GM20431 (cell line): ENCODE measurements around the gene ANKRD17.

ENCODE experiments used
- in situ Hi-C: fragments of 300-500 bp; cut with MseI, MboI; formaldehyde crosslinking; loops from one replicate; pipeline ENCODE4 v1.15.0; 2020; ENCODE audit warnings: low sequenced_read_pairs; ENCODE audit not compliant: unreplicated experiment

The ANKRD17 gene

DNA sequence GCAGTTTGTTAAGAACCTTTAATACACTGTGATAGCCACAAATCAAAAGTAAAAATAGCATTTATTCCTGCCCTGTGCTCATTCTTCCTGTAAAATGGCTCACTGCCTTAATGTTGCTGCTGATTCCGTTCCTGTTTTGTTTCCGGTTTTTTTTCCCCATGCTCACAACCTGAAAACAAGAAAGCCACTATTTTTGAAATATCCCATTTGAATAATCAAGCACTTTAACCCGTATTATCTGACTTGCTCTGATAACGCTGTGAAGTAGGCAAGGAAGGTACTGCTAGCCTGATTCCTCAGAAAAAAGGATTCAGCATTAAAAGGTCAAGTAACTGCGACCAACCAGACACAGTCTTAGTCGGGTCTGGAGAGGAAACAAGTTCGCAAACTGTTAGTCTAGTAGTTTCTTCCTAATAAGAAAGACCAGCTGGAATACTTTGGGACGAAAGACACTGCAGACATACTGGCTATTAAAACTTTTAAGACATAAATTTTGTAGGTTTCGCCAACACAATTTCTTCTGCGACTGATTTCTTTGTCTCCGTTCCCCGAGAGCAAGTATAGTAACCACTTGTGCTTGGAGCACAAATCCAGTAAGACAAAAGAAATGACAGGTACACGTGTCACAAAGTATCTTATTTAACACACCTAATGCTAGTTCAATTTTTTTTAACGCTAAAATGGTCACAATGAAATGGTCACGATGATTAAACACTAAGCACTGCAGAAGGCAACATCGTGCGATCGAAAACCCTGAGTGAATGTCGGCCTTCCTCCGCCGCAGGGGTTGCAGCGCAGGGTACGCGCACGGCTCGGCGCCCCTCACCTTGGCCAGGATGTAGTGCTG, 189.9 kb downstream of the ANKRD17 start:
- in situ Hi-C loops = no loop called here

DNA sequence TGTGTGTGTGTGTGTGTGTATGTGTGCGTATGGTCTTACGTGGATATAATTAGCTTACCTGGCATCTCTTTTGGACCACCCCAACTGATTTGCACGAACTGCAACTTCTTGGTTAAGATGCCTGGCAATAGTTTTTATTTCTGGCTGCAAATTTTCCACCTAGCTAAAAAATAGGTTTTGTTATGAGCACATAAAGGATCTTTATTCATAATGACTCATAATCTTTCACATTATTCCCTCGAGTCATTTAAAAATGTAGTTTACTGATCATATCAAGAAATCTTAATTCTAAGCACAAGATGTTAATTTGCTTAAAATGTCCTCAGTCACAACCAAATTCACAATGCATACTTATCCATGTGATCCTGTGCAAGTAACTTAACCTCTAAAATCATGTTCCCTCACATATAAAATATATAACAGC, 190.6 kb downstream of the ANKRD17 start:
- in situ Hi-C loops = no loop called here

DNA sequence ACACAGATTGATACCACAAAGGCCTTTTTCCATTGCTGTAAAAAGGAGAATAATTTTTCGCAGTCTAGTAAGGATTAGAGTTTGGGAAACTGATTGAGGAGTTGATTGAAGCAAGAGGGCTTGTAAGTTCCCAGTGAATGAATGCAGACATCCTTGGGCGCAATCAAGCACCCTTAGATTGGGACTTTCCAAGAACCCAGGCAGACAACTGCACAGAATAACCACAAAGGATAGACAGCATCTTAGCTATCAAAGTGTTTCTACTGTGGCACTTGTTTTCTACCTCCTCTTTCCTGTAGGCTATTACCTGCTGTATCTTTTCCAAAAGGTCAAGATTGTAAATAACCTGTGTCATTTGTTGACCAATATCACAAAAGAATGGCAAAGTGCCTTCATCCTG, 191.7 kb downstream of the ANKRD17 start:
- in situ Hi-C loops = no loop called here

DNA sequence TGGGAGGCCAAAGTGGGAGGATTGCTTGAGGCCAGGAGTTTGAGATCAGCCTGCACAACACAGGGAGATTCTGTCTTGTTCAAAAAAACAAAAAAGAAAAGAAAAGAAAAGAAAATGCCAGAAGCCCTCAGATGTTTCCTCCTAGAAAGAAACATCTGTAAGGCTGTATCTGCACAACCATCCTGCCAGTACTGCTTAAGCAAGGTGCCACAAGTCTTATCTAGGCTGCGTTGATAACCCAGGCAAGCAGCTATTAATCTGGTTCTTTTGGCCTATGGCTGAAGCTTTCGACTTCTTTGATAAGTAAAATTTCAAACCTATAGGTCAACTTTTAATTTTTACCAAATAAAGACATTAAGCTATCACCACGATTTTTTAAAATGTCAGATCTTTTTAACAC, 192.2 kb downstream of the ANKRD17 start:
- in situ Hi-C loops = no loop called here

DNA sequence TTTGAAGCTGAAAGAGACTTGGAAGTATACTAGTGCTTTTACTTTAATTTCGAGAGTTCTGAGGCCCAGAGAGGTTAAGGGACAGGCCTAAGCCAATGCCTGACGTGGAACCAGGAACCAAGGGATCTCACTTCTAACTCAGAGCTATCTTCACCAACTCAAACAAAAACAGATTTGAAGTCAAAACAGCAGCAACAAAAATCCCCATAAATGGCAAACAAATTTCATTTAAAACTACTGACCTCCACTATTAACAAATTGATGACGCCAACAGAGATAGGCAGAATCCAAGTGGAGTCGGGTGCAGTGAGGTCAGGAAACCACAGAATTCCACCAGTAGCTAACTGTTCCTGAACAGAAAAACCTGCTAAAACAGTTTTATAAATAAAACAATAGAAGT, 194.1 kb downstream of the ANKRD17 start:
- in situ Hi-C loops = no loop called here

DNA sequence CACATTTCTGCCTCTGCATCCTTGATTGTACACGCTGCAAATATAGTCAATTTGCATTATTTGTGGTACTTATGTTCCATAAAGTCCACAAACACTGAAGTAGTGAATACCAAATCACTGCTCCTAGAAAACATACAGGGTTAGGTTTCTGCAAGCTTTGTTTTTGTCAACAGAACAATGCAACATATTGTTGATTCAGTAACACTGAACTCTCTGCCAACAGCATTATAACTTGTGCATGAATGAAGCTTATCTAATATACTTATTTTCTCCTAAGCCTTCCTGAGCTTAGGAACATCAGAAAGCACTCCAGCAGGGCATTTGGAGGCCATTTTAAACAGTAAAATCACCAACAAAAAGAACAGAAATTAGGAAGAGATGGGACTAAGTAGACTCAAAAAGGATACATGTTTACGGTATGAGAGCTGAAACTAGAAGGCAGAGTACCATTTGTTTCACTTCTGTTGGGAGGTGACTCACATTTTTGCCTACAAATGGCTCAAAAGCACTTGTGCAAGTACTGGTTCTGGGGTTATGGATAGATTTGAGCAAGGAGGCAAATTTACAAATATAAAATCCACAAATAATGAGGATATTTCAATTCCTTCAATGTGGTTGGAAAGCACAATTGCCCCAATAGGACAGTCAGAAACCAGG, 203.2 kb downstream of the ANKRD17 start:
- in situ Hi-C loops = no loop called here

DNA sequence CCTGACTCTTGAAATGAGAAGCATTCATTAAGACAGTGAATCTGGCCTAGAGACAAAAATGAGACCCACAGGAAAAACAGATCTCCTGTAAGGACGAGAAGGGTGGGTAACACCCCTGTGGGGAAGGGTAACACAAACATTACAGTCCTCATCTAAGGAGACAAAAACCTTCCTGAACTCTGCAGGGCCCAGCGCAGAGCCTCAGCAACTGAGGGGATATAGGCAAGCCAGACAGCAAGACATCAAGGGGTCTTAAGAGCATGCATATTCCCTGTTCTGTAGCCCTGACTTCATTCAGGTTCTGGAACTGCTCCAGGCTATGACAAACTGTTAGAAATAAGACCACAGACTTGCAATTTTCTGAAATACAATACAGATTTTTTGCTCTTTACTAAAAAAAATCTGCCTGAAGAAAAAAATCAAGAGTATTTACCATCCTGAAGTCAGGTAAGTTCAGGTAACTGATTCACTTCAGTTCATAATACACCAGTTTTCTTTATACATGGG, 204.6 kb downstream of the ANKRD17 start:
- in situ Hi-C loops = no loop called here

DNA sequence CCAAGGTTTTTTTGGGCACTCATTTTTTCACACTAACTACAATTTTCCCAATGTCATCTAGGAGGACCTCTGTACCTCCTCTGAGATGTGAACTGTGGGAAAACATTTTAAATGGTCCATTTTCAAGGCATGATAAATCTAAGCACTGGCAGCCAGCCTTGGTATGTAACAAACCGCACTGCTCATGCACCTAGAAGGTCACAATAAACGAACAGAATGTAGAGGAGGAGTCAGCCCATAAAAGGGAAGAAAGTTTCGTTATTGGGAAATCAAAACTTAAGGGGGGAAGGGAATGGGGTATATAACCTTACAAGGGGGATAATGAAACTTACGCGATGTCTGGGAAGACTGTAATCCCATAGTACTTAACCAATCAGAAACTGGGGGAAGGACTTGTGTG, 205.5 kb downstream of the ANKRD17 start:
- in situ Hi-C loops = no loop called here

DNA sequence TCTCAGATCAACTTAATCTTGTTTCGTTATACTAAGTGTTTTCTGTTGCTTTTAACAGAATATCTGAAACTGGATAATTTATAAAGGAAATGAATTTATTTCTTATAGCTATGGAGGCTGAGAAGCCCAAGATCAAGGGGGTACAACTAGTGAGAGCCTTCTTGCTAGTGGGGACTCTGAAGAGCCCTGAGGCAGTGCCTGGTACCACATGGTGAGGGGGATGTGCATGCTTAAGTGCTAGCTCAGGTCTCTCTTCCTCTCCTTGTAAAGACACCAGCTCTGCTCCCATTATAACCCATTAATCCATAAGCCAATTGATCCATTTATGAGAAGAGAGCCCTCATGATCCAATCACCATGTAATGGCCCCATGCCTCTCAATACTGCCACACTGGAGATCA, 207.0 kb downstream of the ANKRD17 start:
- in situ Hi-C loops = no loop called here

DNA sequence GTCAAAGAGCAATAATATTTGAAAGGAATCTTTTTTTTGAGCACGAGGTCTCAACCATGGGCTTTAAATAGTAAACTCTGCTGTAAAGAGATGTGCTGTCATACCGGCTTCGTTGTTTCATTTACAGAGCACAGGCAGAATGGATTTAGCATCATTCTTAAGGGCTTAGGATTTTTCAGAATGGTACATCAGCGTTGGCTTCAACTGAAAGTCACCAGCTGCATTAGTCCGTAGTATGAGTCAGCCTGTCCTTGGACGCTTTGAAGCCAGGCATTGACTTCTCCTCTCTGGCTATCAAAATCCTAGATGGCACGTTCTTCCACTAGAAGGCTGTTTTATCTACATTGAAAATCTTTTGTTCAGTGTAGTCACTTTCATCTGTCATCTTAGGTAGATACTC, 212.7 kb downstream of the ANKRD17 start:
- in situ Hi-C loops = no loop called here

DNA sequence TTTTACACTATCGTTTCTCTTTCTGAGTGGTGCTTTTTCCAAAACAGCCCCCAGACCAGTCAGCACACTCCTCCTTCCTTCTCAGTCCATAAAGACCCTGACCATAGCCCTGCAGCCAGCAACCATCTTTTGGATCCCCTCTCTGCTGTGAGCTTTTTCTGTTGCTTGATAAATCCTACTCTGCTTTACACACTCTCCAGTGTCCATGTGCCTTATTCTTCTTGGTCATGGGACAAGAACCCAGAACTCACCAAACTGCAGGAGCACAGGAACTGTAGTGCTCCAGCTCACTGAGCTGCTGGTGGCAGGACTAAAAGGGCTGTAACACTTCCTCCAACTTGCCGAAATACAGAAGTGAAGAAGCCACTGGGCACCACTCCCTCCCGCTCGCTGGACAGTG, 221.5 kb downstream of the ANKRD17 start:
- in situ Hi-C loops = no loop called here

DNA sequence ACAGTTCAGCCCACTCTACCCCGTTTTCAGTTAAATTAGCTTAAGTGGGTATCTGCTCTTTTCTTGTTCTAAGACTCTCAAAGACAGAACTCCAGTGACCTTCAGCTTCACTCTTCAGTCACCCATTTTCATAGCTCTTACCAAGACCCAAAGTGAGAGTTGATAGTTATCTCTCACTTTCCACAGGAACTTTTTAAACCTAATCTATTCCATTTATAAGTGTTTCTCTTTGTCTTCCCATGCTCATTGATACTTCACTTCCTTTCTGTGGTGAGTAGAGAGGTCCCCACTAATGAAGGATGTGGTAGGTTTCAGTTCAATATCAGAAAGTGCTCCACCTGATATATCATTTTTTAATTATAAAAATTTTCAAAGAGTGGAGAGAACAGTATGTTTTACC, 222.5 kb downstream of the ANKRD17 start:
- in situ Hi-C loops = no loop called here

DNA sequence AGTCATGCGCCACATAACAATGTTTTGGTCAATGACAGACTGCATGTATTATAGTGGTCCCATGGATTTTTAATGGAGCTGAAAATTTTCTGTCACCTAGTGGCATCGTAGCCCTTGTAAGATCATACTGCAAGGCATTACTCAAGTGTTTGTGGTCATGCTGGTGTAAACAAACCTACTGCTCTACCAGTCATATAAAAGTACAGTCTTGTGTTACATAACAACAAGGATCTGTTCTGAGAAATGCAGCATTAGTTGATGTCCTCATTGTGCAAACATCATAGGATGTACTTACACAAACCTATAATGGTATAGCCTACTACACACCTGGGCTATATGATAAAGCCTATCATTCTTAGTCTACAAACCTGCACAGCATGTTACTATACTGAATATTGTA, 223.7 kb downstream of the ANKRD17 start:
- in situ Hi-C loops = no loop called here

DNA sequence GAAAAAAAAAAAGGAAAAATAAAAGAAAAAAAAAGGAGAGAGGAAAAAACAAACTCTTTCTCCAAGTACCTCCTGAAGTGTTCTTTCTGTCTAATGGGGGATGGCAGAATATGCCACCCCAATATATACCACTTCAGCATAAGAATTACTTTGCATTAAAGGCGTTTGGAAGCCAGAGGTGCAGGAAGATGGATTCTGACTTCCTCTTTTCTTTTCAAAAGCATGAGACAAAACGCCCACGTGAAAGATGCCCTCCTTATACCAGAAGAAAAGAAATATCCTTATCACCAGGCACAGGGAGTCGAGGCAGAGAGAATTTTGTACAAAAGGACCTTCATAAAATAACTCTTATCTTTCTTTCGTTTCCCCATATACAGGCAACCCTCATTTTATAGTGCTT, 230.0 kb downstream of the ANKRD17 start:
- in situ Hi-C loops = loop anchor here (10.0 kb wide), 1 partner anchor 524 kb away; no protein-coding TSS in a partner anchor
